Smooth muscle cell (in vitro differentiated cells): ENCODE data around the gene ITGA2B. TPM values are rescaled to one million over a fixed set of nuclear protein-coding genes. Genes with fewer than 3 reads are reported as not detected.

Experiments used
- DNase-seq: peaks from one replicate; lab custom pipeline; 2025; ENCODE audit not compliant: unreplicated experiment; lab: John Stamatoyannopoulos, UW
- H2AFZ ChIP-seq: fragments of 200-600 bp; sonication (generic); 2 replicates; pipeline ENCODE4 v1.6.0; 2016; ENCODE audit warnings: antibody characterized with exemption, low read depth, mild to moderate bottlenecking
- H3F3A ChIP-seq: fragments of 200-600 bp; sonication (generic); 2 replicates; pipeline ENCODE4 v1.6.0; 2017; ENCODE audit warnings: antibody characterized with exemption, low read depth
- H3K27ac ChIP-seq: fragments of 200-600 bp; sonication (generic); 2 replicates; pipeline ENCODE4 v1.5.1; 2016; ENCODE audit warnings: low read depth, mild to moderate bottlenecking
- H3K27me3 ChIP-seq: fragments of 200-600 bp; sonication (generic); 2 replicates; pipeline ENCODE4 v1.6.1; 2016; ENCODE audit warnings: low read depth, mild to moderate bottlenecking
- H3K36me3 ChIP-seq: fragments of 200-600 bp; sonication (generic); 2 replicates; pipeline ENCODE4 v1.5.1; 2016; ENCODE audit warnings: low read depth
- H3K4me1 ChIP-seq: fragments of 200-600 bp; sonication (generic); 2 replicates; pipeline ENCODE4 v1.5.1; 2016; ENCODE audit warnings: low read depth
- H3K4me2 ChIP-seq: fragments of 200-600 bp; sonication (generic); 2 replicates; pipeline ENCODE4 v1.6.0; 2016; ENCODE audit warnings: mild to moderate bottlenecking
- H3K4me3 ChIP-seq: fragments of 200-600 bp; sonication (generic); 2 replicates; pipeline ENCODE4 v1.5.1; 2016; ENCODE audit warnings: mild to moderate bottlenecking
- H3K79me2 ChIP-seq: fragments of 200-600 bp; sonication (generic); 2 replicates; pipeline ENCODE4 v1.6.0; 2016; ENCODE audit warnings: low read depth, mild to moderate bottlenecking
- H3K9ac ChIP-seq: fragments of 200-600 bp; sonication (generic); 2 replicates; pipeline ENCODE4 v1.6.0; 2016; ENCODE audit warnings: low read depth
- H3K9me3 ChIP-seq: fragments of 200-600 bp; sonication (generic); replicated peaks from 2 replicates; pipeline ENCODE4 v1.5.1; 2016; ENCODE audit warnings: low read depth
- H4K20me1 ChIP-seq: fragments of 200-600 bp; sonication (generic); 2 replicates; pipeline ENCODE4 v1.6.0; 2016; ENCODE audit warnings: low read depth
- CTCF ChIP-seq: fragments of 200-600 bp; sonication (generic); IDR thresholded peaks from 2 replicates; pipeline ENCODE4 v1.5.1; 2017; ENCODE audit warnings: borderline replicate concordance, mild to moderate bottlenecking, antibody characterized with exemption; ENCODE audit not compliant: insufficient read depth, poor library complexity, severe bottlenecking
- WGBS: methylation state at CpG from one replicate; pipeline ENCODE4 v1.1.7; 2016; ENCODE audit warnings: low lambda C conversion rate; 5-methylcytosine and 5-hydroxymethylcytosine counted together
- polyA plus RNA-seq: library from polyadenylated mRNA; unstranded; fragments of >200 nt; fragmentation: Nextera tagmentation; extraction: Ambion mirVana; gene quantifications from 2 replicates; pipeline ENCODE4 v1.2.1, GENCODE V29; 2016
- total RNA-seq: library from RNA; depleted of rRNA; stranded (reverse); fragments of >200 nt; gene quantifications from 2 replicates; pipeline ENCODE4 v1.2.3, GENCODE V29; 2014

The ITGA2B gene
- total and polyA plus RNA-seq, 2 experiments from 2014 or later, result 2.1 to 4.0 TPM

- Histone ChIP-seq H3K27me3 (peaks cover 13% of the 10 kb centered on the region), H3K79me2 (no peaks in the 10 kb centered on the region), H3K4me2 (no peak overlapping the region), H3K27ac (no peak overlapping the region), H3K9ac (no peak overlapping the region), H2AFZ (no peak overlapping the region), H3K36me3 (no peaks in the 10 kb centered on the region), H4K20me1 (no peaks in the 10 kb centered on the region), H3K4me3 (no peak overlapping the region), H3K4me1 (no peaks in the 10 kb centered on the region), H3F3A (no peaks in the 10 kb centered on the region), H3K9me3 (no peaks in the 10 kb centered on the region)
- TF ChIP-seq CTCF, result no peak
- WGBS, result 100% methylated on average over 1 of the region's 2 CpGs
- DNase-seq, result no peak
Measured at GRCh38 chr17:44387804-44388203, 1.6 kb downstream of the ITGA2B start.

GRCh38 chr17:44386182-44386525, 3.3 kb downstream of the ITGA2B start:
- WGBS, result 43% methylated on average over 10 of the region's 10 CpGs
- H3K36me3 ChIP-seq, result no peaks in the 10 kb centered on the region
- no peaks in the 10 kb centered on the region for H3K9me3 ChIP-seq
- H3K4me3 ChIP-seq, result peak overlapping the region; percentile 71
- no peak for DNase-seq
- H3K27me3 ChIP-seq, result peaks cover 13% of the 10 kb centered on the region
- peak overlapping the region; percentile 98 for H3K4me2 ChIP-seq
- no peaks in the 10 kb centered on the region for H3K79me2 ChIP-seq
- no peaks in the 10 kb centered on the region for H3F3A ChIP-seq
- TF ChIP-seq CTCF, result no peak
- H2AFZ ChIP-seq, result no peak overlapping the region
- no peak overlapping the region for H3K27ac ChIP-seq
- no peaks in the 10 kb centered on the region for H3K4me1 ChIP-seq
- H4K20me1 ChIP-seq, result no peaks in the 10 kb centered on the region
- H3K9ac ChIP-seq, result no peak overlapping the region

- Histone ChIP-seq H3K4me1 (no peaks in the 10 kb centered on the region), H3K79me2 (no peaks in the 10 kb centered on the region), H3K36me3 (no peaks in the 10 kb centered on the region), H2AFZ (peak overlapping the region; percentile 80), H4K20me1 (no peaks in the 10 kb centered on the region), H3K4me2 (peak overlapping the region; percentile 98), H3K27ac (no peak overlapping the region), H3K4me3 (peak overlapping the region; percentile 71), H3K9ac (peak overlapping the region; percentile 77), H3K27me3 (peaks cover 13% of the 10 kb centered on the region), H3F3A (no peaks in the 10 kb centered on the region), H3K9me3 (no peaks in the 10 kb centered on the region)
- TF ChIP-seq CTCF, result no peak
- peak; percentile 87 for DNase-seq
- 6% methylated on average over 64 of the region's 68 CpGs for whole genome bisulfite sequencing
Measured at GRCh38 chr17:44385287-44386181, 3.9 kb downstream of the ITGA2B start.

- H4K20me1 ChIP-seq, result no peaks in the 10 kb centered on the region
- H3K27me3 ChIP-seq, result peaks cover 13% of the 10 kb centered on the region
- H3K4me1 ChIP-seq, result no peaks in the 10 kb centered on the region
- H3F3A ChIP-seq, result no peaks in the 10 kb centered on the region
- peak overlapping the region; percentile 98 for H3K4me2 ChIP-seq
- H3K27ac ChIP-seq, result no peak overlapping the region
- no peak for DNase-seq
- TF ChIP-seq CTCF, result no peak
- WGBS, result 4% methylated on average over 26 of the region's 26 CpGs
- no peak overlapping the region for H3K9ac ChIP-seq
- no peaks in the 10 kb centered on the region for H3K36me3 ChIP-seq
- H3K79me2 ChIP-seq, result no peaks in the 10 kb centered on the region
- peak overlapping the region; percentile 71 for H3K4me3 ChIP-seq
- H2AFZ ChIP-seq, result peak overlapping the region; percentile 62
- no peaks in the 10 kb centered on the region for H3K9me3 ChIP-seq
Measured at GRCh38 chr17:44384823-44385286, 4.6 kb downstream of the ITGA2B start.
